OCI-LY1 (cell line): ENCODE results near the gene CATSPER1.

ENCODE experiments used
- H2AFZ ChIP-seq: fragments of 200-600 bp; sonication (generic), shearing (Covaris generic); 2 replicates; pipeline ENCODE4 v1.6.0; 2014; ENCODE audit warnings: antibody characterized with exemption, mild to moderate bottlenecking, low read length
- H3F3A ChIP-seq: fragments of 200-600 bp; sonication (generic), shearing (Covaris generic); 2 replicates; pipeline ENCODE4 v1.6.0; 2014; ENCODE audit warnings: mild to moderate bottlenecking, antibody characterized with exemption, low read length, moderate library complexity; ENCODE audit not compliant: insufficient read depth
- H3K27ac ChIP-seq: fragments of 200-600 bp; sonication (generic); 2 replicates; pipeline ENCODE4 v1.5.1; 2014; ENCODE audit warnings: low read length, mixed run types, mild to moderate bottlenecking, low read depth; ENCODE audit not compliant: poor library complexity, severe bottlenecking
- H3K27me3 ChIP-seq: fragments of 200-600 bp; sonication (generic); 2 replicates; pipeline ENCODE4 v1.6.0; 2014; ENCODE audit warnings: antibody characterized with exemption, mild to moderate bottlenecking, low read length, moderate library complexity; ENCODE audit not compliant: insufficient read depth
- H3K36me3 ChIP-seq: fragments of 200-600 bp; sonication (generic); 2 replicates; pipeline ENCODE4 v1.6.1; 2014; ENCODE audit warnings: mild to moderate bottlenecking, antibody characterized with exemption, low read length, moderate library complexity, mixed read lengths; ENCODE audit not compliant: insufficient read depth
- H3K4me1 ChIP-seq: fragments of 200-600 bp; sonication (generic); 2 replicates; pipeline ENCODE4 v1.5.1; 2014; ENCODE audit warnings: mild to moderate bottlenecking, low read length, moderate library complexity; ENCODE audit not compliant: insufficient read depth, severe bottlenecking
- H3K4me2 ChIP-seq: fragments of 200-600 bp; sonication (generic), shearing (Covaris generic); 2 replicates; pipeline ENCODE4 v1.6.1; 2014; ENCODE audit warnings: low read length
- H3K4me3 ChIP-seq: fragments of 200-600 bp; sonication (generic); 2 replicates; pipeline ENCODE4 v1.5.1; 2014; ENCODE audit warnings: low read length, low read depth, mild to moderate bottlenecking, mixed read lengths; ENCODE audit not compliant: poor library complexity, severe bottlenecking
- H3K79me2 ChIP-seq: fragments of 200-600 bp; shearing (Covaris generic); 2 replicates; pipeline ENCODE4 v1.6.1; 2016; ENCODE audit warnings: mixed run types, low read length, mixed read lengths; ENCODE audit not compliant: insufficient read depth
- H3K9ac ChIP-seq: fragments of 200-600 bp; sonication (generic), shearing (Covaris generic); 2 replicates; pipeline ENCODE4 v1.6.1; 2014; ENCODE audit warnings: mild to moderate bottlenecking, low read length, mixed read lengths
- H3K9me2 ChIP-seq: fragments of 200-600 bp; sonication (generic), shearing (Covaris generic); 2 replicates; pipeline ENCODE4 v1.6.1; 2014; ENCODE audit warnings: low read depth, mild to moderate bottlenecking, low read length, mixed read lengths
- H3K9me3 ChIP-seq: fragments of 200-600 bp; shearing (Covaris generic); 2 replicates; pipeline ENCODE4 v1.6.1; 2014; ENCODE audit warnings: low read length, mixed read lengths
- H4K20me1 ChIP-seq: fragments of 200-600 bp; sonication (generic), shearing (Covaris generic); 2 replicates; pipeline ENCODE4 v1.6.0; 2016; ENCODE audit warnings: mild to moderate bottlenecking, low read length; ENCODE audit not compliant: insufficient read depth
- CTCF ChIP-seq: fragments of 200-600 bp; sonication (generic), shearing (Covaris generic); IDR thresholded peaks from 2 replicates; pipeline ENCODE4 v1.5.1; 2017; ENCODE audit warnings: mild to moderate bottlenecking, antibody characterized with exemption, low read length, moderate library complexity, mixed read lengths
- EZH2 ChIP-seq: fragments of 200-600 bp; sonication (generic), shearing (Covaris generic); IDR thresholded peaks from 2 replicates; pipeline ENCODE4 v1.8.0; 2017; ENCODE audit warnings: borderline replicate concordance, mixed run types, mild to moderate bottlenecking, antibody characterized with exemption, low read length, moderate library complexity, mixed read lengths

The CATSPER1 gene

GRCh38 chr11:66055021-66055420 is 28.7 kb upstream of the CATSPER1 start:
- peaks cover 63% of the 10 kb centered on the region for H3K36me3 ChIP-seq
- no peak overlapping the region for H3K27ac ChIP-seq
- H3K9ac ChIP-seq = no peak overlapping the region
- H3K9me2 ChIP-seq = no peaks in the 10 kb centered on the region
- no peak overlapping the region for H3K4me3 ChIP-seq
- H3K9me3 ChIP-seq = no peaks in the 10 kb centered on the region
- H2AFZ ChIP-seq = no peak overlapping the region
- no peaks in the 10 kb centered on the region for H3F3A ChIP-seq
- no peaks in the 10 kb centered on the region for H4K20me1 ChIP-seq
- H3K27me3 ChIP-seq = no peaks in the 10 kb centered on the region
- peaks cover 16% of the 10 kb centered on the region for H3K79me2 ChIP-seq
- peaks cover 22% of the 10 kb centered on the region for H3K4me1 ChIP-seq
- TF ChIP-seq CTCF (no peak), EZH2 (no peak)
- H3K4me2 ChIP-seq = no peak overlapping the region

- no peaks in the 10 kb centered on the region for H3K27me3 ChIP-seq
- no peaks in the 10 kb centered on the region for H4K20me1 ChIP-seq
- H2AFZ ChIP-seq = no peak overlapping the region
- H3K79me2 ChIP-seq = peaks cover 16% of the 10 kb centered on the region
- no peak for TF ChIP-seq EZH2
- no peak for TF ChIP-seq CTCF
- peaks cover 40% of the 10 kb centered on the region for H3K36me3 ChIP-seq
- H3F3A ChIP-seq = no peaks in the 10 kb centered on the region
- H3K4me2 ChIP-seq = peak overlapping the region; percentile 81
- H3K27ac ChIP-seq = no peak overlapping the region
- peak overlapping the region; percentile 80 for H3K9ac ChIP-seq
- peak overlapping the region; percentile 91 for H3K4me3 ChIP-seq
- H3K4me1 ChIP-seq = peaks cover 25% of the 10 kb centered on the region
- H3K9me3 ChIP-seq = no peaks in the 10 kb centered on the region
- H3K9me2 ChIP-seq = no peaks in the 10 kb centered on the region
Observed at GRCh38 chr11:66052664-66052982, 26.3 kb upstream of the CATSPER1 start.

- Histone ChIP-seq H3K36me3 (peaks cover 35% of the 10 kb centered on the region), H2AFZ (no peak within 1 kb of the TSS), H3K9me2 (no peaks in the 10 kb centered on the region), H3F3A (no peaks in the 10 kb centered on the region), H3K9ac (peak within 1 kb of the TSS; percentile 80), H3K4me2 (peak within 1 kb of the TSS; percentile 88), H3K27me3 (no peaks in the 10 kb centered on the region), H3K9me3 (no peaks in the 10 kb centered on the region), H3K27ac (peak within 1 kb of the TSS; percentile 27), H4K20me1 (no peaks in the 10 kb centered on the region), H3K4me1 (peaks cover 25% of the 10 kb centered on the region), H3K4me3 (peak within 1 kb of the TSS; percentile 91), H3K79me2 (peaks cover 16% of the 10 kb centered on the region)
- TF ChIP-seq CTCF = no peak
- no peak for TF ChIP-seq EZH2
Observed at GRCh38 chr11:66051766-66052663, 25.7 kb upstream of the CATSPER1 start, which contains the start of gene SF3B2. Gene SF3B2 (plus strand): TSS chr11:66052364. CDS start chr11:66052385, 21 bp downstream.
